ENCODE measurements around the gene HOXA2.

The HOXA2 gene

DNA sequence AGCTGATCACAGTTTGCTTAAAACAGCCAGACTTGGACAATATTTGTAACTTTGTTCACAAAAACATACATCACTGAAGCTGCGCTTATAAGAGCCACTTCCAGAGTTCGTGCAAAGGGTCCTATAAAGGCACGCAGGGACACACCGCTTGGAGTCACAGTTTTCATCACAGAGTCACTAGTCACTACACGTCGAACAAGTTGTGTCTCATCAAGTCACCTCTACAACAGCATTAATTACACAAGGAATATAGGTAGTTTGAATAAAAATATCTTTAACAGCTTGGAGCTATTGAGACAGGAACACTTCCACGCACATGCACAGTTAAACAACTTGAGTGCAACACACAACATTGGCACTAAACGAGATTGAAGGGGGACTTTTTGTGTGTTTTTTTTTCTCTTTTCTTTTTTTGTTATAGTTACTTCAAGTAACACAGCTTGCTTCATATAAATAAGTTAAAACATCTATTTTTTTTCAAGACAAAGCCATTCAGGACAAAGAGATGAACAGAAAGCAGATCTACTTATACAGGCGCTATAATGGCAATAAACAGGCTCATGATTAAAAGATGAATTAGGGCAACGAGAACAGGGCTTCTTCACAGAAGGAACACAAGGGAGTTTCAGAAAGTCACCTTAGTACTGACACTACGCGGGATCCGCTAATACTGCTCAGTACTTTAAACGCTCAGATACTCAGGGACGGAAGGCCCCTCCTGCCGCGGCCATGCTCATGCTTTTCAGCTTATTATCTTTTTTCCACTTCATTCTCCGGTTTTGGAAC lies 38.8 kb upstream of the HOXA2 start:
- DNase-seq = no peak

DNA sequence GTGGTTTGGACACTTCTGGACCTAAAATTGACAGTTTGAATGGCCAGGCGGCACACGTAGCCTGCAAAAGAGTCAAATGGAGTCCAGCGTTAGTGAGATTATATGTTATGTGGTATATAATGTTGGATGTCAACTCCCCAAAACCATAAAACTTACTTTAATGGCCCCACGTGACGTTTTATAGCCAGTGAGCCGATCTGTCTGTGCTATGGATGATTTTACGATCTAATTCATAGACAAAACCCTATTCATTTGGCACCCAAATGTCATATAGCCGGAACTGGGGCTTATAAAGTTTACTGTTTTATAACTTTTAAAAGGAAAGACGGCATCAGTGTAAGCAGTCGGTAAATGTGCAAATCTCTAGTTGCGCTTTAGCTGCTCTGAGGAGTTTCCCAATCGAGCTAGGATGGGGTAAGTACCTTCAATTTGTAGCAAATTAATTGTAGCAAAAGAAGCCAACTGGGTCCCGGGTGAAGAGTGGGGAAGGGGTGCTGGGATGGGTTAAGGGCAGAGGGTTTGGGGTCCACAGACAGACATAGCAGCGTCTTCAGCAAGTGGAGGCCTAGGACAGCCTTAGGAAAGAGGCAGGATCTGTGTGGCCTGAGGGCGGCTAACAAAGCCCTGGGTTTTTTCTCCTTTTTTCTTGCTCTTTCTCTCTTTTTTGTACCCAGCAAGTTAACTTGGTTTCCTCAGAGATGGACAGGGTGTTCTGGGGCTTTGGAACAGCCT lies 37.8 kb upstream of the HOXA2 start:
- no peak for DNase-seq

DNA sequence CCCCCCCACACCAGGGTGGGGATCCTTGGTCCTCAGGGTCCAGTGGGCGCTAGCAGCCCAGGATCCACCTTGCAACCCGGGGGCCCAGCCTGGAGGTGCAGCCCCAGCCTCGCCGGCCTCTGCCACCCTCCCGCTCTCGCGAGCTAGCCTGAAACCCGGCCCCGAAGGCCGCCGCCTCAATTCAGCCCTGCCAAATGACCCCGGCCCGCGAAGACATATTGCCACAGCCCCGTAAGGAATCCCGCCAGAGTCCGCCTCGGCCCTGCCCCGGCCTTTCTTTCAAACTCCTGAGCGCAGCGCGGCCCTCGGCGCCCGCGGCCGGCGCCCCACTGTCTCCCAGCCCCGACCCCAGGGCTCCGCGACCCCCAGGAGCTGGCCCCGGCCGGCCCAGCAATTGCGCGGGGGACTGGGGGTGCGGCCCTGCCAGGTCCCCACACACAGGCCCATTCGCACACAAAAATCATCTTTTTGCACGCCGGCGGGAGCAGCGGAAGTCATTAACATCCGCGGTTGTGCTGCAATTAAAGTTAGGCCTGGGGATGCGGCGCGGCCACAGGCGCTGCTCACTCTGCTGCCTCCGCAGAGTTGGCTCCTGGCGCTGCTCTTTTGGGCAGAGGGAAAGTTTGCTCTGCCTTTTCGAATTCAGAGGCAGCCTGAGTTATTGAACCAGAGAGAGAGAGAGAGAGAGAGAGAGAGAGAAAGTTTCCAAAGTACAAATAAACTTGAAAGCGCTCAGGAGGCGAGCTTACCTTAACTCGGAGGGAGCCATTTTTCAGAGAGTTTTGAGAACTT lies 37.0 kb upstream of the HOXA2 start:
- DNase-seq = no peak

DNA sequence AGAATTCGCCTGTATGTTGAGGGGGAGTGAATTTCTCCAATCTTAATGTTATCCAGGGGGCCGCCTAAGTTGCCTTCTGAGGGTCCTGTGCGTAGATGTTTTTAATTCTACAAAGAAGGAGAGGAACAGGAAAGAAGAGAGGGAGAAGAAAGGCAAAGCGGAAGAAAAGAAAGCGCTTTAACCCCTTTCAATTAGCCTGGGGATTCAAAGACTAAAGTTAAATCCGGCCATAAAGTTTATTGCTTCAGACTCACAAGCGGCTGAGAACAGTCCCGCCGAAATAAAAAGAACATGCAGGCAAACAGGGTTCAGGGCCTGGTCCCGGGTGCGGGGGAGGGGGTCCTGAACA lies 36.5 kb upstream of the HOXA2 start:
- DNase-seq = no peak

DNA sequence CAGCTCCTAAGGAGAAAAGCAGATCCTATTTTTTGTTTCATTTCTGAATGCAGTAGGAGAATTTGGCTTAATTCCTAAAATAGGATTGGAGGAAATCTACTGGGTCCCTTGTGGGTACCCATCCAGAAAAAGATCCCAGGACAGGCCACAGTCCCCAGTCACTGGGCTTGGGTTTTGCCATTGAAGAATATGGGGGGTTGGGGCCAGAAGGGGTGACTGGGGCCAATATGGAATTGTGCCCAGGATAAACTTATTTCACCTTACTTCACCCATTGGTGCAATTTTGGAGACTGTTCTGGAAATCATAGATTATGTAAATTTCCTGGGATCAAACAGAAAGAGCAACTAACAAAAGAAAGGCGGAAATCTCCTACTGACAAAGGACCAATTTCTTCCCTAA lies 36.0 kb upstream of the HOXA2 start:
- DNase-seq = no peak

DNA sequence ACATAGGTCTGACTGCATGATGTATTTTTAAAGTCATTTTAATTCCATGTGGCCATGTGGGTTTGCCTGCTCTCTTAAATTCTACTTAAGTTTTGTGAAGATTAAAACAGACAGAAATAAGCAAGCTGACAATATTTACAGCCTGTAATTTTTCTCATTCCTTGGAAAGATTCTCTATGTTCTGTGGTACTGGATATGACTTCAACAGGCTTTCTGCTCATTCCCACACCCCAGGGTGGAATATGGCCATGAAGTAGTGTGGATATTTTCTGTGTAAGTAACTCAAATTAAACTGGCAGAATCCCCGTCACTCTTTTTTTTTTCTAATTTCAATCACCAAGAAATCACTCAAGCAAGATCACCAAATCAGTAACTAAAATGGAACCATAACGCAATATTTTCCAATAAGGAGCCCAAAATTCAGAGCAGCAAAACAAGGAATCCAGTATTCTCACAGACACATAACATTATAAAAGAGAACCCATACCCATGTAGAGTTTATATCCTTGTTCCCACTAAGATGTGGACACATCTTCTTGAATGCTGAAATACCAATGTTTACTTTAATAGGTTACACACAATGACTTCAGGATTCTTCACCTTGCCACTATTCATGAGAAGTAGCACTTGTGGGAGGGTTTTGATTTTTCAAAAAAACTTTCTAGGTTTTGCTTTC lies 35.3 kb upstream of the HOXA2 start:
- DNase-seq = no peak

DNA sequence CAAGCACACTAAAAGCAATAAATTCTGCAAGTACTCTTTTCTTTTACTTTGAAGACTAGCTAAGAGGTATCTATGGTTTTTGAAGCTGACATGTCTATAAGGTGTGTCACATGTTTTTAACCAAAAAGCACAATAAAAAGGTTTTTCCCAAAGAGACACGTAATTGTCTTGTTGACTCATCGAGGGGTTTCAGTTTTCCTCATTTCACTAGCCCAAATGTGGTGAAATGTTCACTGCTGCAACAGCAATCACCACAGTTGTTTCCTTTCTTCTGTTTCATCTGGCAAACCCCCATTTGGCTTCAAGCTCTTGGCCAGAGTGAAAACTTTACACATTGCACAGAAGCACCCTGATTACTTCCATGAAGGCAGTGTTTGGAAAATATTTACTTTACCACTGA lies 31.9 kb upstream of the HOXA2 start:
- no peak for DNase-seq

DNA sequence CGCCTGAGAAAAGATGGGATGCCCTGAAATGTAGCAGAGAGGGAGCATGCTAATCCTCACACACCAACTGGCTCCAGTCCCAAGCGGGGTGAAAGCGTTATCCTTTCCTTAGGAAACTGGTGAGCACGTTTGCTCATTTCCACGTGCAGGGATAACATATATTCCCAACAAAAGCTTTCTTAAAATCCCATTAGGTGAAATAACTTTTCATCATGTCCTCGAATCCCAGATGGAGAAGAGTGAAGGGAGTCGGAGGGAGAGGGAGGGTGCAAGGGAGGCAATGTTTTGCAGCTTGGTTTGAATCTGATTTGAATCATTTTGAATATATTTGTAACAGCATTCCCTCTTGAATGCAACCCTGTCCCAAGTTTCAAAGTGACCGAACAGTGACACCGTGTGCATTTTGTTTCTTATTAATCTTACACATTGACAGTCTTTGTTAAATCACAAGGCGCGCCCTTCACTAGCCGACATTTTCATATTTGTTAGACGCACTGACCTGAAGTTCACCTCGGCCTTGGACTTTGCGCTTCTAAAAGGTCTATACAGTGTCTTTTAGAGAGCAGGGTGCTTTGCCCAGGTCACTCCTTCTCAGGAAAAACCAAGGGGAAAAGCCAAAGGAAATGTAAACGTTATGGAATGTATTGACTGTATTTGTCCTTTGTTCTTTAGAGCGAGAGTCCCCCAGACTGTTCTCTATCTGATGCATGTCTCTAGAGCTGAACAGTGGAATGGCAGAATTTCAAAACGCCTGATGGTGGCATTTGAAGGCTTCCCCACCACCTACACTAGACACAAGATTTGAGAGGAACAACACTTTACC lies 31.1 kb upstream of the HOXA2 start:
- no peak for DNase-seq

DNA sequence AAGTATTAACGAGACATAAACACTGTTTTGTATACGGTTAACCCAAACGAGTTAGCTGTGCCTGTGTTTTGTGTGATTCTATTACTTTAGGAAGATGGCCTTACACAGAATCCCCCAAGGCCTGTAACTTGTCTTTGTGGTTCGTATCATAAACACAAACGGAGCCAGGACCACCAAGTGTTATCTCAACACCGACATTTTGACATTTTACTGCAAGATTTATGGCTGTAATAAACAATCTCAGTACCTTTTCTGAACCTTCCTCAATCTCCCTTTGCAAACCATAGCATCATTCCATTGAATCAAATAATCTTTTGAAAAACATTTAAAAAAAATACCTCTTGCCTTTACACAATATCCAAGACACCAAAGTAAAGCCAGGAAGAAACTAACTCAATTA lies 30.5 kb upstream of the HOXA2 start:
- no peak for DNase-seq

DNA sequence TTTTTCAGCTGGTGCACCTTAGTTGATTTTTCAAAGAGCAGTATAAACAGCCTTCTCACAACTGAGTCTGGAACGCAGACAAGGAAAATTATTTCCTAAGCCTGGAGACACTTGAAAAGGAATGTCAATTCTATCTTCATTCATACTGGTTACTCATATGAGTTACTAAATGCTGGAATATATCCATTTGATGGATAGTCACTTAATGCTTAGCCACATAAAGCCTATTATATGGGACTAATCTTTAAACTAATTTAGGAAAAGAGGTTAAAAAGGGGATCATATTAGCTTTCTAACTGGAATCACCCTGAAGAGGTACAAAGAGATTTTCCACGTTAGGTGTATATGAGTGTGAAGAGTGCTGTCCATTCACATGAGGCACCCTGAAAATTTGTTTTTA lies 29.7 kb upstream of the HOXA2 start:
- DNase-seq = no peak

DNA sequence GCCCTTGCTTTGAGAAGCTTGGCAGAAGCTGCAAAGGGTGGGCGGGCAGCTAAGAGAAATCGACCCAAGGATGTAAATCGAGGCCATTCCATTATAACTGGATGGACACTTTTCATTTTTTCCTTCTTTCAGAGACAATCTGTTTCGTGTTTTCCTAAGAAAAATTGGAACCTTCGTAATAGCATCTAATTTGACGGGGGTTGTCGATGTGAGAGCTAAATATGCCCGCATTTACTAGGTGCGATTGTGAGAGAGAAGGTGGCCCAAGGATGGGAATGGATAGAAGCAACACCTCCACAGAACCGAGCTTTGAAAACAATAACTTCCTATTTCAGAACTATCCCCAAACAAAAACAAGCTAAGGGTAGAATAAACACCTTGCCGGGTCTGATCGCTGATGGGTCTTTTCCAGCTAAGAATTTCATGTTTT lies 28.9 kb upstream of the HOXA2 start:
- no peak for DNase-seq

DNA sequence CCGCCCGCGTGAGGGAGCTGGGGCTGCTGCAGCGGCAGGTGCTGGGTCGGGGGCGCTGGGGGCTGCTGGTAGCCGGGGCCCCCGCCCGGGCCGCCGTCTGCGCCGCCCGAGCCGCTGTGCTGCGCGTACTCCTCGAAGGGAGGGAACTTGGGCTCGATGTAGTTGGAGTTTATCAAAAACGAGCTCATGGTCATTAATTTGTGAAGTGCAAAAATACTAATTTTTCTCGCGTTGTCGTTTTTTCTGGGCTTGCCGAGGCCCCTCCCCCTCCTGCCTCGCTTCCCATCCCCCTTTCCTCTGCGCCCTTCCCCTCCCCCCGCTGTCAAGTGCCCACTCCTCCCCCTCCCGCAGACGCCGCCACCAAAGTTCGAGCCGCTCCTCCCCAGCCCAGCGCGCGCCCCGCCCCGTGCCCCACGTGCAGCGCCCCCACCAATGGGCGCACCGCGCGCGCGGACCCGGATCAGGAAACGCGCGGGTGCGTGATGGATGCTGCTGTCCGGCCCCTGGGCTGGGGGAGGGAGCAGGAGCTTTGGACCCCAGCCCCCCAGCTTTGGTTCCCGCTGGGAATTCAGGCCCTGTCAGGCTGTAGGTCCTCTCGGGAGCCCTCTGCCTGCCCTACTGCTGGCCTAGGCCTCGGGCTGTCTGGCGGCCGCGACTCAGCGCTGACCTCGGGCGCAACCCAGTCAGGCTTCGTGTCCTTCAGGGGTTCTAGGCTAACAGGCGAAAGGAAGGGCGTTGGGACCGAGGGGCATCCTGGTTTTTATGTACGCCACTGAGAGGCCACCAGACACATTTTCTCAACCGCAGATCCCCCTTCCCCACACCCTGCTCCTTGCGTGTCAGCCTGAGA lies 28.3 kb upstream of the HOXA2 start, which contains the start of gene HOXA4:
TSS of gene HOXA4 (minus strand) at position 218 of the 850 bp plus-strand sequence. CDS start at position 194, 24 bp downstream.
- DNase-seq = no peak

DNA sequence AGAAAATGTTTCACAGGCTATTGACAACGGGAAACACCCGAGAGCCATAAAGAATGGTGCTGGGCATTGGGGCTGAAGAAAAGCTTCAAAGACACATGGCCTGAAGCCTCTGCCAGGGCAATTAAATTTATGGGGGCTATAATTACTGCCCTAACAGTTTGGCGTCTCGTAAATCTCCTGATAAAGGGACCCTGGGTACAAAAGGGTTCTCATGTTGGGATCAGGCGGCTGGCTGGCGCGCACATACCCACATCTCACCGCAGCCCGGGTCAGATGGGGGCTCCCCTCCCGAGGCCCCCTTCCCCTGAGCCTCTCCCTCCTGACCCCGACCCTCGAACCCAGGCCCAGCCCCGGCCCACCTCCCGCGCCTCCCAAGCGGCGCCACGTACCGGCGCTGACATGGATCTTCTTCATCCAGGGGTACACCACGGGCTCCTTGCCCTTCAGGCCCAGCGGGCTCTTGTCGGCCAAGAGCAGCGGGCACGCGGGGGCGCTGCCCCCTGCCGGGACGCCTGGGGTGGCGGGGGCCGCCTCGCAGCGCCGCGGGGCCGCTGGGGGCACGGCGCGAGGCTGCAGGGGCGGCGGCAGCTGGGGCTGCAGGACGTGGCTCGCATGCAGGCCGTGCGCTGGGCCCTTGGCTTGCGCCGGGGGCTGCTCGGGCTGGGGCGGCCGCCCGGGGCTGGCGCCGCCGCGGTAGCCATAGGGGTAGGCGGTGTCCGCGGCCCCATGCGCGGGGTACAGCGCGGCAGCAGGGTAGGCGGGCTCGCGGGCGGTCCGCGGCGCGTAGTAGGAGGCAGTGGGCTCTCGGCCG lies 27.5 kb upstream of the HOXA2 start:
- no peak for DNase-seq

DNA sequence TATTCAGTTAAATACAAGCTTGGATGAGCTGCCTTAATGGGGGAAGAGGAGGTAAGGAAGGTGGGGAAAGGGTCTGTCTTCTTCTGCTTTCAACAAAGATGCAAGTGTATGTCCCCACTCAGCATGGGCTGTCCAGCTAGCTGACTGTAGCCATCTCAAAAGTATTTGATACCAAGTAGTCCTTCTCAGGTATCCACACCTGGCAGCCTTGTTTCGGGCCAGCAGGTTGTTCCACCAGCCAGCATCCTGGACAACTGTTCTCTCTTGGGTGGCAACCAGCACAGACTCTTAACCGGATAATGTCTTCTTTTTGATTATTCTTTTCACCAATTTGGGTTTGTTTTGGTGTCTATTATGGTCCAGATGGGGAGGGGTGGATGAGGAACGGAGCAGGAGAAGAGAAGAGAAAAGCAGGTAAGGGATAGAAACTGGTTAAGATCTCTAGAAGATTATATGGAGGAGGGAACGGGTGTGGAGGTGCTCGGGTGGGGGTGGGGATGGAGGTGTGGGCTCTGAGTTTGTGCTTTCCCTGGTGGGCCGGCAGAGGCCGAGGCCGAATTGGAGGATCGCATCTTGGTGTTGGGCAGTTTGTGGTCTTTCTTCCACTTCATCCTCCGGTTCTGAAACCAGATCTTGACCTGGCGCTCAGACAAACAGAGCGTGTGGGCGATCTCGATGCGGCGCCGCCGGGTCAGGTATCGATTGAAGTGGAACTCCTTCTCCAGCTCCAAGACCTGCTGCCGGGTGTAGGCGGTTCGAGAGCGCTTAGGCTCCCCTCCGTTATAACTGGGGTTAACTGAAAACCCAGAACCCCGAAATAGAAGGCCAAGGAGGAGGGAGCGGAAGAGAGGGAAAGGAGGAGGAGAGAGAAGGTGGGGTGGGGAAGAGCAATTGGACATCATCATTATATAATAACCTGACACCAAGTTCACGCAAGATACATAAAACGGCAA lies 26.6 kb upstream of the HOXA2 start:
- DNase-seq = no peak

DNA sequence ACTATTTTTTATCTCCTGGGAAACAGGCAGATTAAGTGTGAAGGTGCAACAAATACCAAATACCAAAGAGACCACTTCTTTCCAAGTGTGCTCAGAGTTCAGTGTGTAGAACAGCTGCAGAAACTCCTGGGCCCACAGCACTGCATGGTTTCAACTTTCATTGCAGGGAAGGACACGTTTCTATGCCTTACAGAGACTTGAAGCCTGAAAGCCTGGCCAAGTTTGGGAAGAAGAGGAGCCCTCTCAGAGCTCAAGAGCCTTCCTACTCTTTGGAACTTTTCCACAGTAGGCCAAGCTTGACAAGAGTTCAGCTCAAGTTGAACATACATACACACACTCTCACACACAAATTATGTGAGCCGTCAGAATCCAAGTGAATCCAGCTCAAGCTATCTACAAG lies 25.6 kb upstream of the HOXA2 start:
- DNase-seq = no peak

DNA sequence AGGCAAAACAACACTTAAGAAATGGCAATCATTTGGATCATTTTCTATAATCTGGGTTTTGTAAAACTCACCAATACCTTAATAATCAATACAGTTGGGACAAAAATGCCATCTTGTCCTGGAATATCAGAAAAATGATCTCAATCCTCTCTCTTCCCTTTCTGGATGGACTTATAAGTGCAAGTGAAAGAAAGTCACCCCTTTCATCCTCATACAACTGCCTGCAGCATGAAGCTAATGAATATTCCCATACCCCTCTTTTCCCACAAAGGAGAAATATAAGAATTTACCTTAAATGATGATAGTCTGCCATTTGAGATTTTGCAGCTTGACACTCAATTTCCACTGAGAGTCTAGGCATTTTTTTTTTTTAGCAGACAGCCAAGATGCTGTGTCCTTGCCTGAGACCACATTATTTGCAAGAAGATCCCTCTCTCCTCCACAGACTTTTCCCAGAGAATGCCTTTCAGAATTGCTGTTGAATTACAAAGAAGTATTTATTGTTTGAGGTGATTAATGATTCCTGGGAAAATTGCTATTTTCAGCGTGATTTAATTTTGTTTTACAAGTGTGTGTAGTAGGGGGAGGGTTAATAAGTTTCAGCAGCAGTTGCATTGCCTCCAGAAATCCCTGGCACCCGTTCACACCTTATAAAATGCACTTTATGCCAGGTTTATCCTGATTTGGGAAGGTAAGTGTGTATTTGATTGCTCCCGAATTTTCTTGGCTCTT lies 24.3 kb upstream of the HOXA2 start:
- DNase-seq = no peak

DNA sequence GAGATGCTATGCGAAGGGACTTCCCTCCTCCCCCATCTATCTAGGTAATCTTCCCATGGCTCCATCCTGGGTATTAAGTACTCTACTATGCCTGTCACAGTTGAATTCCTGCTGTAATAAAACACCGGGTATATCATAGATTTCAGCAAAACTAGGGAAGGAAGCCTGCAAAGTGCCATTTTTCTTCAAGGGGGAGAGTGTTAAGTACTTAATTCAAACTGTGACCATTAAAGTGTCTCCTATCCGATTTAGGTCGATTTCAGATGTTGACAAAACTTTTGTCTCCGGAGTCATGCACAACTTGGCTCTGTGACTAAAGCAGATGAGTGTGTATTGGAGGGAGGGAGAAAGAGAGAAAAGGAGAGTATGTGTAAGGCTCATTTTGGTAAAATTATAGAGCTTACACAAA lies 23.5 kb upstream of the HOXA2 start:
- no peak for DNase-seq

Data from midbrain (tissue), 1 donor.